NCI-H2107 (cell line): ENCODE results near the gene TUT1.
"Not testable (repeated sequence)": the region's sequence is repeated elsewhere in the genome, so short reads cannot be mapped to it uniquely, and the experiment has no call there.

Source experiments
- DNase-seq: peaks from one replicate; lab custom pipeline; 2025; lab: John Stamatoyannopoulos, UW

The TUT1 gene

DNA sequence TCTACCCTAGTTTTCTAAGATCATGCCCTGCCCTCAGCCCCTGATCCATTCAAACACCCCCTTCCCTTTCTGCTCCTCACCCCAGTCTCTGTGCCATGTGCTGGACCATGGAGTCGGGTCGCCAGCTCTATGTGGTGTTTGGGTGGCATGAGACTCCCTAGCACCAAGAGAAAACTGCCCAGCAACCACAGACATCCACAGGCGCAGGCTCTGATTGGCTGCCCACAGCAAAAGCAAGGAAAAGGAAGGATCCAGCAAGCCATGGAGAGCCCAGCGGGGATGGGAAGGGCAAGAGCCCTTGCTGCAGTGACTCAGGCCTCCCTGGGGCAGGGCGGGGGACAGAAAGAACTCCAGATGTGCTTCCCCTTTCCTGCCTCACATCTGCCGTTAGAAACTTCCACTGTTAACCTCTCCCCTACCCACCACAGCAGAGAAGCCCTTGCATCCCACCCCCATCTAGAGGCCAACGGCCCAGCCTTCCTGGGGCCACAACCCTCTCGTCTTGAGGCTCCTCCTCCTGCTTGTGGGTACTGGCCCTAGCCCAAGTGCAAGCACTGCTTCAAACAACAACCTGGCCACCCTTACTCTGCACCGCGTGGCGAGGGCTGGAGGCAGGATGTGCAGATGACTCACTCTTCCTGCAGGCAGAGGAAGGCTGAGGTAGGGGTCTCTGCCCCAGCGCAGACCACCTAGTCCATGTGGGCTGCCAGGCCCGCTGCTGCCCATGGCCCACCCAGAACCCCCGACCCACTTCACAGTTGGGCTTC is 35.0 kb downstream of the TUT1 start:
- no peak for DNase-seq

DNA sequence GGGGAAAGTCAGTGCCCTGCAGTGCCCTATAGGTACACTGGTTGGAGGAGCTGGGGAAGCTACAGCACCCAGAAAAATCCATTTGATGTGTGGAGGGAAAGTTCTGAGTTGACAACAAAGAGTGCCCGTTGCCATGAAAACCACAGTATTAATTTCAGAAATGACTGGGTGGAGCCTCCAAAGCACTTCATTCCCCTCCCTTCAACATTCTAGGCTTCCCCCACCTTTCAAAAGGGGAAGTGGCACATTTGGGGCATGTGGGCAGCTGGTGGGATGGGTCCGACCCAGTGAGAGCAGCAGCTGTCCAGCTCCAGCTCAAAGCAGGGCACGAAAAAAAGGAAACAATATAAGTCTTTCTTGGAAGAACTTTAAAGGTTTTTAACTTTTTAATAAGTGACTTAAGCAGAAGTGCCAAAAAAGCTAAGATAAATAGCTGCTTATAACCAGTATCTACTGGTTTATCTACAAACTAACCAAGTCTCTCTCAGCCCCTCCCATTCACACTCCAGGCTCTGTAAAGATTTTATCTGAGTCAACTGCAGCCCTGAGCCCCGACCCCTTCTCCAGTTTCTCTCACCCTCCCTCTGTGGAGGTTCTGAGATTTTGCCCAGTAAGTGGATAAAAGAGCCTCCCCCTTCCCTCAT is 35.7 kb downstream of the TUT1 start:
- DNase-seq = no peak

DNA sequence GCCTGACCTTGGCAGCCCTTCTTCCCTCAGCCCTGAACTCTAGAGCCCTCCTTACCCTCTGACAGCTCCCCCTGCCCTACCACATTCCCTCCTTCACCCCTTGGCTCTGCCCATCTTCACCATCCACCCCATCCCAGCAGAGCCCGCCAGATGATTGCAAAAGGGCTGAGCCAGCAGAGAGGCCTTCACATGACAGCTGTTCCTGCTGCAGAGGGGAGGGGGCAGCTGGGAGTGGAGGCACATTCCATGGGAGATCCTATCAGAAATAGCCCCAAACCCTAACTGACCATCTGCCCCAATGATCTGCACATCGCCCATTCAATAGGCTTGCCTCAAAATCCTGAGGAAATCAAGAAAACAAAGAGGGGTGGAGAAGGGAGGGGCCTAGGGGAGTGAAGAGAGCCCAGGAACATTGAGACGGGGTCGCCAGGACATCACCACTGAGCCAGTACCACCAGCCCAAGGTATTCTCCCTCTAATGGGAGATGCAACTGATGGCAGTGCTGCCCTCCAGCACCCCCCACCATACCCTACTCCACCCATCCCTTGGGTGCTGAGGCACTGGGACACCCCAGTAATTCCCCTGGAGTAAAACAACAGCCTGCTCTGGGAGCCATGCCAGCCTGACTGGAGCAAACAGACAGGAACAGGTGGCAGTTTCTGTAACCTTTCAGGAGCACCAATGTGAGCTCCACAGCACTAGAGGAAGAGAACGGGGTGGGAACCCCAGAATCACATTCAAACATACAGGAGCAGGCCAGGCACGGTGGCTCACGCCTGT is 36.7 kb downstream of the TUT1 start:
- DNase-seq = no peak

DNA sequence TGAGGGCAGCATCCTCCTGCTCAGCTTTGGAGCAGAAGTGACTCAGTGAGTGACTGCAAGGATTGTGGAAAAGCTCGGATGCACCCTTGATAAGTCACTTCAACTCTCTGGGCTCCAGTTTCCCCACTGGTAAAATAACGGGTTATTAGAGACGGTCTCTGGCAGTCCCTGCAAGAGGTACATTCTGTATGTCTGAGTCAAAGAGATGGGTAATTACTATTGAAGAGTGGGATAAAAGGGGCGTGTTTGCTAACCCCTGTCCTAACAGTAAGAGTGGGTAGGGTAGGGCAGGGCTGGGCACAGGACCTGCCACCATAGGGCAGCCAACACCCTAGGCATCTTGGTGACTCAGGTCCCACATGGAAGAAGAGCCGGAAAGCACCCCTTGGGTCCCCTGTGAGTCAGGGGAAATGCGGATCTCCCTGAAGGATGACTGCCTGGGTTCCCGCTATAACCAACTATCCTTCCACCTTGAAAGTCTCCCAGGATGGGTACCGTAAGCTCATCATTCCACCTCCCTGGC is 37.4 kb downstream of the TUT1 start:
- no peak for DNase-seq

DNA sequence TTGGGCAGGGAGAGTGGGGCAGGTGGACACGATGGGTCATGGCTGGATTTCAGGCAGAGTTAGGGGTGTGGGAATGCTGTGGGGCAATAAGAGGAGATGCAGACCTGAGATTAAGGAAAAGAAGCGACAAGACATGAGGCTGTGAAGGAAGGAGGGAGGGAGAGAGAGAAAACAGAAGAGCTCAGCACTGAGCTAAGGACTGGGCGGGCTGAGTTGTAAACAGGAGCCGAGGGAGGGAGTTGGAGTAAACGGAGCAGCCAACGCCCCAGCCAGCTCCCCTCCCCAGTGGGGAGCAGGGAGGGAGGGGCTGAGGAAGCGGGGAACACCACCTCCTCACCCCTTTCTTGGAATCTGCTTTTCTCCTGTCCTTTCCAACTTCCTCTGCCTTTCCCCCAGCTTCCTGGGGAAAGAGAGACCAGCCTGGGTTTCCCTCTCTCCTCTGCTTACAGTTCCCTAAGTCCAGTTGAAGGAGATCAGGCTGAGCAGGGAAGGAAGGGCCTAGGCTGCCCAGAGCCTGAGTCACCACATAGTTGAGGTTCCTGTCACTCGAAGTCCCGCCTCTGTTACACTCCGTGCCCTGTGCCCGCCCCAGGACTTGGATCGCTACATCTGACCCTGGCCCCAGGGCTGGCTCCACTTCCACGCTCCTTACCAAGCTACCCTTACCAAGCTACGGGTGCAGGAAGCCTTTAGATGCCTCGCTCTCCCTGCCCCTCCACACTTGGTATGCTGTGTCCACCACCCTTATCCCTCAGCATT is 38.1 kb downstream of the TUT1 start:
- no peak for DNase-seq

DNA sequence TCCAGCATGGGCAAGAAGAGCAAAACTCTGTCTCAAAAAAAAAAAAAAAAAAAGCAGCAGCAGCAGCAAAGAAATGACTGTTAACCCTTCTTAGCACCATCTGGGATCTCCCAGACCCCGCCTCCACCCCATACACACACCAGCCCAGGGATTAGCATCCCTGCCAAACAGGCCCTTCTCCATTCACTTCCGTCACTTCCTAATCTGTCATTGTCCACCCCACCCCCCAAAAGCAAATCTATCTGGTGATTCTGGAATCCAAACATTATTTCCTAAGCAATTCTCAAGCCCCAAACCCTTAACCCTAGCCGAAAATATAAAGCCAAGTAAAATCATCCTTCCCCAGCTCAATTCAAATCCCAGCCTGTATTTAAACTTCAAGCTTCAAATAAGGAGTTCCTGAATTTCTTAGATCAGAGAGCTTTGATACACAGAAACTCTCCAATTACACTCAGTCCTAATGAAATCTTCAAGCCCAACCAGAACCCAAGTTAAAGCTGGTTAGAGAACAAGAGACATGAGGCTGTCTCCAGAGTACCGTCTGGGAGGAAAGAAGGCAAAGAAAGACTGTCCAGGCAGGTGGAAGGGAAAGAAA is 38.7 kb downstream of the TUT1 start:
- DNase-seq = no peak

DNA sequence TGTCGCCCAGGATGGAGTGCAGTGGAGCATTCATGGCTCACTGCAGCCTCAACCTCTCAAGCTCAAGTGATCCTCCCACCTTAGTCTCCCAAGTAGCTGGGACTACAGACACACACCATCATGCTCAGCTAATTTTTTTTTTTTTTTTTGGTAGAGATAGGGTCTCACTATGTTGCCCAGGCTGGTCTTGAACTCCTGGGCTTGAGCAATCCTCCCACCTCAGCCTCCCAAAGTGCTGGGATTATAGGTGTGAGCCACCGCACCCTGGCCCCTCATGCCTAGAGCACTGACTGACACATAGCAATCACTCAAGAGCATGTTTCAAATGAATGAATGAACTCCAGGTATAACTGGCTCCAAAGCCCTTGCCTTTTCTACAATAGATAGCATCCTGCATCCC is 40.8 kb downstream of the TUT1 start:
- DNase-seq = not testable (repeated sequence)

DNA sequence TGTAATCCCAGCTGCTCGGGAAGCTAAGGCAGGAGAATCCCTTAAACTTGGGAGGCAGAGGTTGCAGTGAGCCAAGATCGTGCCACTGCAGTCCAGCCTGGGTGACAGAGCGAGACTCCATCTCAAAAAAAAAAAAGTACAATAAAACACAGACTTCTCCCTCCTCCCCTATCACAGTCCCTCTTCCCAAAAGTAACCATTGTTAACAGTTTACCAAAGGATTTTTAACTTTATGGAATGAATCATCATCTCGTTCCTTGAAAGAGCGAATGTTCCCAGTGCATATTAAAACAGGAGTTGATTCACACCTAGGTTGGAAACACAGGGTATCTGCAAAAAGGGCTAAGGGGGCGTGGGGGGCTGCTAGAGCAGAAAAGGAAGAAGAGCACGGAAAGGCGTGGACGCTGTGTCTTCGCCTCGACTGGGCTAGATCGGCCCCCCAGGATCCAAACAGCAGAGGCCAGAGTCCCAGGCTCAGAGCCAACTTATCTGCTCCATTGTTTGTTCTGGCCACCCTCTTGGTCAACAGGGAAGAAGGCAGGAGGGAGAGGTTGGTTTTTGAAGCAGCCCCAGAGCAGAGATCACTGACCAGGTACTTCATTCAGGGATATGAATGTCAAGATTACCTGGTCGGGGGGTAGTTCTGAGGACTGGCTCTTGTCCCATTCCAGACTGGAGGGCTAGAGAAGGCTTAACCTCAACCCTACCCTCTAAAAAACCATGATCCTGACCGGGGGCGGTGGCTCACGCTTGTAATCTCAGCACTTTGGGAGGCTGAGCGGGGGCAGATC is 42.6 kb downstream of the TUT1 start:
- no peak for DNase-seq

DNA sequence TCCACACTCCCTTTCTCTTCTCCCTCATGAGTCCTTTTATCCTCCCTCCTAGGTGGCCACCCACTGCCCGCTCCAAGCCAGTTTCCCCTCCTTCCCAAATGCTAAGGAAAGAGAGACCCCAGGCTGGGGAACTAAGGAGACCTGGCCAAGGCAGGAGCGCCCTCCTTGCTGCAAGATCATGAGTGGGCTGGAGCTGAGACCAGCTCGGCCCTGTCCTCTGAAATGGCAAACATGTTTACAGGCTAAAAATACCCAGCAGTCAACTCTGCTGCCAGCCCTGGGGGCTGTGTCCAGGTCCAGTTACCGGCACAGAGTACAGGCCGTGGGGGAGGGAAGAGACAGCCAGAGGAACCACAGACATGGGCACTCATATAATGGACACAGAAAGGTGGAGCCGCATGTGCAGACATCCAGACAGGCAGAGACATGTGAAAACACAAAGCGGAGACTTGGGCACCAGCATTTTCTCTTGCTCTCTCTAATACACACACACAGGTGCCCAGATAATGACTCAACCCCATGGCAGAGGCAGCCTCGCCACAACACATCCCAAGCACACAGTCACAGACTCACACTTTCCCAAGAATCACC is 43.5 kb downstream of the TUT1 start:
- no peak for DNase-seq

DNA sequence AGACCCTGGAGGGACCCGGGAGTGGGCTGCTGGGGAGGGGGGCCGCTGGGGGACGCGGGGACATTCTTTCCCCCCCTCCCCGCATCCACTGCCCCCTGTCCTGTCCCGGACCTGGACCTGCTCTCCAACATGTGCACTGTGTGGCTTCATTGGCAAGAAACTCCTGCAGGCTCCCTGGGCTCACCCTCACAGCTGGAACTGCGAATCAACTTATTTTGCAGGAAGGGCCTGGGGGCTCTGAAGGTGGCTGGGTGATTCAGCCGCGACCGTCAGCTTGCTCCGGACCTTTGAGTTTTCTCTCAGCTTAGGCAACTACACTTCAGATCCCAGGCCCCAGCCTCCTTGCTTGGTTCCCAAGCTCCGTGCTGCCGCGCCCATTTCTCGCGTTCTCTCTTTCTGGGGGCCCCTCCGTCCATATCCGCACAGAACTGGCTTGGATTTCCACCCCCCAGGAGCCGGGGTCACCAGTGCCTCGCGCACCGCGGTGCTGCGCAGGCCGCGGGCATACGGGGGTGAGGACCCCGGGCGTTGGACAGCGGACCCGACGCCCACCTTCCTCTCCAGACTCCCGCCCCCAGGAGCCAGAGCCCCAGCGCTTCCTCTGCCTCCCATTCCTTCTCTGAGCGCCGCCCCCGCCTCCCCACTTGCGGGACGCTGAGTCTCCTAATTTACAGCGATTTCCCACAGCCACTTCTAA is 44.2 kb downstream of the TUT1 start:
- no peak for DNase-seq

DNA sequence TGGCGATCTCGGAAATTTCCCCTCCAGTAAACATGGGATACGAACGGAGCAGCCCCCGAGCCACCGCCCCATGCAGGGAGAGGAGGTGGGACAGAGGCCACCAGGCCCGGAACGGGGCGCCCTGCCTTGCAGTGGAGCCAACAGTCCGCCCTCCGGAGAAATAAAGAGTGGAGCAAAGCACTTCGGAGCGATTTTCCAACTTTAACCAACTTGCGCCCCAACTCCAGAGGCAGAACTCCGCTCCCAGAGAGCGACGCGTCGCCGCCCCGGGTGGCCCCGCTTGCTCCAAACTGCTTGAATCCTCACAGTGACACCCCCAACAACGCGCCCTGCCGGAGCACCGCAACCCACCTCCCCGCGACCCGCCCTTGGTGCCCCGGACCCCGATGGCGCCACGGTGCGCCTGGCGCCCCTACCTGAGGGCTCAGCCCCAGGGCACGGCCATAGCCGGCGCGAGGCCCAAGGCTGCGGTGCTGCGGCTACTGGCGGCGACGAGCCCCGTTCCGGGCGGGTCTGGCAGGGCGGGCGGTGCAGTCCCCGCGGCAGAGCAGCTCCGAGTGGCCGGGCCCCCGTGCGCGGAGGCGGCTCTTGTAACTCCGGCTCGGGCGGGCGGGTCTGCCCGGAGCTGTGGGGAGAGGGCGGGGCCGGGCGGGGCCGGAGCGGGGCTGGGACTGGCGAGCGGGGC is 44.9 kb downstream of the TUT1 start, which contains the start of gene AHNAK:
TSS of gene AHNAK (minus strand) at position 563 of the 685 bp plus-strand sequence. CDS start 10,708 bp downstream, outside the sequence.
- DNase-seq = no peak

DNA sequence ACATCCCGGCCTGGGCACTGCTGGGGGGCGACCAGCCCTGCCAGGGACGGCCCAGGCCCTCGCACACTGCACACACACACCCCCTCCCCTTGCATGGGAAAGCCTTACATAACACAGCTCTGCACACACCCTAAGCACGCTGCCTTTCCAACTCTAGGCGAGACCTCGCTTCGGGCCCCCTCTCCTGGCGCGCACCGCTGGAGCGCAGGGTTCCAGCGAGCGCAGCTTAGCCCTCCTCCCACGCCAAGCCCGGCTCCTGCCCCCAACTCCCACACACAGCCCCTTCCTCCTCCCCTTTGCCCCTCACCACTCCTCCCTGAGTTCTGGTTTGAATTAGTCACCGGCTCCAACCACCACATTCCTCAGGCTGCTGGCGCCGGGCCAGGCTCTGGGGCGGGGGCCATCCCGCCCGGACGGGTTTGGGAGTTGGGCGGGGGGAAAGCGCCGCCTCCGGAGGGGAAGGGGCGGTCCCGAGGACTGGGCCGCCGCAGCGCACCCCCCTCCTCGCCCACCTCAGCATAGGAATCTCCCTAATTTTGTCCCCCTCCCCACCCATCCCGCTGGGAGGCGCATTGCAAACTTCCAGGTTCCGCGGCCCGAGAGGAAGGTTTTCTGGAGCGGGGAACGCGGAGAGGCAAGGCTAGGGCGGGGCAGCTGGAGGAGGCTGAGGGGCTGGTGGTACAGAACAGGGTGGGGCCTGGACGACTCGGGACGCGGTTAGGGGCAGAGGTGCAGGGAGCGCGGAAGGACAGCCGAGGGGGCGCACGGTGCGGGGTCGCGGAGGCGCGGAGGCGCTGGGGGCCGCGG is 45.7 kb downstream of the TUT1 start:
- DNase-seq = no peak

DNA sequence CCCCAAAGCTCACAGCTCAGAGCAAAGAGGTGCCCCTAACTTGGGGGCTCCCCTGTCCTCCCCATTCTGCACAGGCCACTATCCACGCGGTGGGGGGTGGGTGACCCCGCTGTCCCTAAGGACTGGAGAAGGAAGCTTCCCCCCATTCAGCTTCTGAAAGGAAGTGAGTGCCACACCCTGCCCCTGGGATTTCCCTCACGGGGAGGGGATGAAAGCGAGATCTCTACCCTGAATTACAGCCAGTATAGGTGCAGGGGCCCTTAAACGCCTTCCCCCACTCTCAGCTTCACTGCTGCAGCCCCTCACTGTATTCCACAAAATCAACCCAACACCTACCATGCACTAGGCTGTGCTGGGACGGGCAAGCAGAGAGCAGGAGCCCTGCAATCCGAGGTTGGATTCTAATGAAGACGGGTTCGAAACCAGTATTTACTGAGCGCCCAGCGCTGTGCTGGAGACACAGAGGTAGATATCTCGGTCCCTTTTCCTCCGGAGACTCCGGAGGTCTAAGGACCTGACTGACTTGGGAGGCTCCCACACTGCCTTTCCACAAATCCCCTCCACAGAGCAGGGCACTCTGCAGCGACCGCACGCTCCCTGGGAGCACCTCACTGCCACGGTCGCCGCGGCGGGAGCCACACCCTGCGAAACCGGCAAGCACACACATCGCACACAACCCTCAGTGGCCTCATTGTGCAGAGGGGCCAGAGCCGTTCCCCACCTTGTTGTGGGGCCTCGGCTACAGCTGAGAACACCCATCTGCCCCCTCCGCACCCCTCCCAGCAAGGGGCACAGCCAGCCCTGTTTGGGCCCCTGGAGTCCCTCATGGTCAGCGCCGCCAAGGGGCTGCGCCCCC is 46.5 kb downstream of the TUT1 start:
- no peak for DNase-seq

DNA sequence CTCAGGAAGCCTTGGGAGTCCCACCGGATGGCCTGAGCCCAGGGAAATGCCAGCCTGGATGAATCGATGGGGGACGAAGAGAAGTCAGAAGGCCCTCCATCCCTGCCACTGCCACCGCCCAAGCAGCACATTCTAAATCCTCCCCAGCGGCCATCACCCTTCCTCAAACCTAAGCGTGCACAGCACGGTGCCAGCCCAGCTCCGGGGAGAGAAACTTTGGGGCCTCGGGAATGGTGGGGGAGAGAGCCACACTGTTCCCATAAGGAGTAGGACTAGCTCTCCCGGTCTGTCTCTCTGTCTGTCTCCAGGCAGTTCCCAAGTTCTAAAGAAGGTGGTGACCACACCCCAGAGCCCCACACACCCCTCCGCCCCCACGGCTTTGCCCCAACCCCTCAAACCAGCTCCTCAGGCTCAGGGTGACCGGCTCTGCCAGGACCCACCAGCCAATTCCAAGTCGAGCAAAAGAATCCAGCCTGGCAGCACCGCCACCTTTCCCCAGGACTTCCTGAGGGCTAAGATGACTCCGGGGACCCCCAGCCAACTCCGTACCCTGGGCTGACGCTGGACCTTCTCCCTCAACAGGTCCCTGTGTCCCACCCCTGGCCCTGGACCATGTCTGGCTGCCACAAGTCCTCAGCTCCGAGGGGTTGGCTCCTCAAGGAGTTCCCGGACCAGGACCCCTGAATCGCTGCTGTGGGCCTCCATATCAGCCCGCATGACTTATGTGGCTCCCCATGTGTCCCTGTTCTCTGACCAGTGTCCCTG is 47.5 kb downstream of the TUT1 start:
- no peak for DNase-seq

DNA sequence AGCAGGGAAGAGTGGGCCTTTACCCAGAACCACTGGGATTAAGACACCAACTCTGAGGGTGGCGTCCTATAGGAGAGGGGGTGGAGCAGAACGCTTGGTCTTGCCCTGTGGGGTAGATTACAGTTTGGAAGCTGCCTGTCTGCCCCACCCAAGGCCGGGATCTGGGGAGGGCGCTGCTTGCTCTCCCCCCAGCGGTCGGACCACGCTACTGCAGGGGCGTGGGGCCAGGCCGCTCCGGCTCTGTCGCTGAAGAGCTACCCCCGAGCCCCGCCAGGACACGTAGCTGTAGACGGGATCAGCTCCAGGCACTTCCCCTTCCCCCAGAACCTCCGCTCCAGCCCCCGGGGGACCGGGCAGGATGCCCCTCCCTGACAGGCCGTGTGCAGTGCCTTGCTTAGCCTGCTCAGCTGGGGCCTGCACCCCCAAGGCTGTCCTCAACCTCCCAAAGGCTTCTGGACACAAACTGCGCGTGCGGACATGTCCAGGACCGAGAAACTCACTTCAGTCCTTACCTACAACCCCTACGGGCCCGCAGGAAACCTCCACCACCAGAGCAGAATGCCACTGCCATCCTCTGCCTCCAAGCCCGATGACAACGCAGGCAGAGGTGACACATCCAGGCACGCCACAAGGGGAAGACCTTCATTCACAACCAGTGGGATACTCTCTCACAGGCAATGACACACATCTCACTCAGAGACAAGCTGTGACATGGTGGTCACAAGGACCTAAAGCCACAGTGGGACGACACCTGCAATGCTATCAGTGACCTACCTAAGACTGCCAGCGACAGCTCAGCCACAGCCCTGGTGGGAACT is 48.4 kb downstream of the TUT1 start:
- peak; percentile 70 for DNase-seq
